H1 (cell line): ENCODE measurements around the gene CCDC148. TPM values are rescaled to one million over a fixed set of nuclear protein-coding genes. Genes with fewer than 3 reads are reported as not detected.

Experiments
- CTCF ChIA-PET: fragments of 300-600 bp; sonication (Branson Sonifier 250); formaldehyde crosslinking; loops from one replicate; lab custom pipeline; 2021; ENCODE audit not compliant: partially characterized antibody; lab: Charles Lee
- POLR2A ChIA-PET: fragments of 300-600 bp; sonication (Branson Sonifier 250); formaldehyde crosslinking; loops from one replicate; lab custom pipeline; 2021; ENCODE audit warnings: inconsistent platforms; ENCODE audit not compliant: partially characterized antibody; lab: Charles Lee
- DNase-seq, 2 experiments: peaks; one replicate each; pipeline versions ENCODE4 v3.0.0 to v3.0.0-alpha.2; 2010 to 2022; ENCODE audit warnings: low spot score in 2 of 2, low read depth in 1 of 2, mixed read lengths in 1 of 2
- FAIRE-seq: peaks from 2 replicates; lab custom pipeline; 2011; peaks lifted over from hg19 to GRCh38; lab: Jason Lieb, UNC
- H2AFZ ChIP-seq: 2 replicates; pipeline ENCODE4 v1.8.1; 2012; ENCODE audit warnings: low read length, inconsistent platforms
- H2AK5ac ChIP-seq: 2 replicates; pipeline ENCODE4 v1.6.1; 2013; ENCODE audit warnings: low read depth, low read length
- H2BK120ac ChIP-seq: replicated peaks from 2 replicates; pipeline ENCODE3; 2013; ENCODE audit warnings: low read depth, low read length, inconsistent platforms
- H2BK12ac ChIP-seq: 2 replicates; pipeline ENCODE4 v1.6.1; 2013; ENCODE audit warnings: low read depth, low read length
- H2BK15ac ChIP-seq: 2 replicates; pipeline ENCODE4 v1.6.1; 2013; ENCODE audit warnings: low read length
- H2BK20ac ChIP-seq: 2 replicates; pipeline ENCODE4 v1.6.1; 2013; ENCODE audit warnings: low read length
- H2BK5ac ChIP-seq: 2 replicates; pipeline ENCODE4 v1.6.1; 2013; ENCODE audit warnings: low read depth, low read length
- H3K14ac ChIP-seq: 2 replicates; pipeline ENCODE4 v1.6.1; 2013; ENCODE audit warnings: inconsistent platforms; ENCODE audit not compliant: insufficient read length
- H3K18ac ChIP-seq: 2 replicates; pipeline ENCODE4 v1.6.1; 2013; ENCODE audit warnings: low read length; ENCODE audit errors: extremely low read depth
- H3K23ac ChIP-seq: 2 replicates; pipeline ENCODE4 v1.6.1; 2013; ENCODE audit warnings: inconsistent platforms; ENCODE audit not compliant: insufficient read length
- H3K23me2 ChIP-seq: 2 replicates; pipeline ENCODE4 v1.6.1; 2013; ENCODE audit warnings: low read depth, low read length
- H3K27ac ChIP-seq: 2 replicates; pipeline ENCODE4 v1.6.1; 2011; ENCODE audit warnings: low read depth, low read length, inconsistent platforms
- H3K27me3 ChIP-seq, 4 experiments: replicated peaks in 1 of 4; 1 replicate in 1 of 4; 2 replicates in 3 of 4; pipeline versions ENCODE4 v1.6.1 to v1.8.1; 2011 to 2013; ENCODE audit warnings: low read length in 3 of 4, mild to moderate bottlenecking in 3 of 4, inconsistent platforms in 2 of 4, mixed read lengths in 2 of 4, moderate library complexity in 1 of 4; ENCODE audit not compliant: control insufficient read depth in 3 of 4, insufficient read depth in 3 of 4; ENCODE audit errors: extremely low read depth in 1 of 4
- H3K36me3 ChIP-seq, 4 experiments: 2 replicates each; pipeline versions ENCODE4 v1.6.1 to v1.8.1; 2011 to 2013; ENCODE audit warnings: mild to moderate bottlenecking in 4 of 4, low read length in 3 of 4, moderate library complexity in 2 of 4, control low read depth in 1 of 4, inconsistent platforms in 1 of 4; ENCODE audit not compliant: insufficient read depth in 4 of 4, control insufficient read depth in 2 of 4
- H3K4ac ChIP-seq: replicated peaks from 2 replicates; pipeline ENCODE3; 2013; ENCODE audit warnings: low read length, low read depth, mixed read lengths, inconsistent platforms; ENCODE audit not compliant: insufficient read length
- H3K4me1 ChIP-seq, 4 experiments: replicated peaks in 1 of 4; 1 replicate in 1 of 4; 2 replicates in 3 of 4; pipeline versions ENCODE4 v1.6.1 to v1.8.1; 2011 to 2013; ENCODE audit warnings: low read length in 3 of 4, inconsistent platforms in 2 of 4, mixed read lengths in 1 of 4; ENCODE audit not compliant: insufficient read depth in 4 of 4, control insufficient read depth in 3 of 4
- H3K4me2 ChIP-seq, 2 experiments: 2 replicates each; pipeline versions ENCODE4 v1.6.1 to v1.8.1; 2011 to 2013; ENCODE audit warnings: low read depth in 2 of 2, low read length in 2 of 2, control low read depth in 1 of 2, inconsistent platforms in 1 of 2, mild to moderate bottlenecking in 1 of 2; ENCODE audit not compliant: insufficient read depth in 1 of 2
- H3K4me3 ChIP-seq, 4 experiments: fragments of 200-600, 300-600 bp in 1 of 4; sonication (generic), shearing (Covaris generic), sonication (Bioruptor Twin) in 1 of 4; 2 replicates each; pipeline versions ENCODE4 v1.5.1 to v1.8.1; 2011 to 2016; ENCODE audit warnings: low read length in 4 of 4, low read depth in 3 of 4, control low read depth in 2 of 4, inconsistent platforms in 2 of 4, mild to moderate bottlenecking in 2 of 4, mixed read lengths in 1 of 4, moderate library complexity in 1 of 4; ENCODE audit not compliant: insufficient read depth in 2 of 4; ENCODE audit errors: extremely low read depth in 1 of 4
- H3K56ac ChIP-seq: replicated peaks from 2 replicates; pipeline ENCODE3; 2013; ENCODE audit warnings: low read depth, mild to moderate bottlenecking, mixed read lengths, low read length, inconsistent platforms; ENCODE audit not compliant: insufficient read length
- H3K79me1 ChIP-seq: 2 replicates; pipeline ENCODE4 v1.6.1; 2013; ENCODE audit warnings: low read depth, low read length, control low read depth
- H3K79me2 ChIP-seq, 2 experiments: 2 replicates each; pipeline versions ENCODE4 v1.6.1 to v1.8.1; 2012 to 2013; ENCODE audit warnings: low read length in 2 of 2, mild to moderate bottlenecking in 2 of 2, inconsistent platforms in 1 of 2; ENCODE audit not compliant: insufficient read depth in 2 of 2, control insufficient read depth in 1 of 2
- H3K9ac ChIP-seq, 4 experiments: replicated peaks in 1 of 4; 1 replicate in 1 of 4; 2 replicates in 3 of 4; pipeline versions ENCODE4 v1.6.1 to v1.8.1; 2011 to 2013; ENCODE audit warnings: low read depth in 3 of 4, low read length in 3 of 4, control low read depth in 2 of 4, mild to moderate bottlenecking in 2 of 4, moderate library complexity in 2 of 4, inconsistent platforms in 1 of 4; ENCODE audit errors: extremely low read depth in 1 of 4
- H3K9me3 ChIP-seq, 2 experiments: 2 replicates each; pipeline versions ENCODE4 v1.6.1 to v1.8.1; 2012 to 2013; ENCODE audit warnings: mild to moderate bottlenecking in 2 of 2, moderate library complexity in 2 of 2, control low read depth in 1 of 2, inconsistent platforms in 1 of 2, low read depth in 1 of 2, low read length in 1 of 2, mixed read lengths in 1 of 2; ENCODE audit not compliant: insufficient read depth in 2 of 2
- H4K20me1 ChIP-seq, 2 experiments: replicated peaks in 1 of 2; 2 replicates each; pipeline versions ENCODE3 to v1.8.1; 2011 to 2013; ENCODE audit warnings: inconsistent platforms in 2 of 2, low read length in 2 of 2, mild to moderate bottlenecking in 1 of 2; ENCODE audit not compliant: insufficient read depth in 2 of 2, control insufficient read depth in 1 of 2
- H4K5ac ChIP-seq: 2 replicates; pipeline ENCODE4 v1.6.1; 2013; ENCODE audit warnings: low read length, low read depth, mixed read lengths, inconsistent platforms; ENCODE audit not compliant: insufficient read length
- H4K8ac ChIP-seq: 2 replicates; pipeline ENCODE4 v1.8.0; 2013; ENCODE audit warnings: mild to moderate bottlenecking, moderate library complexity, low read length, inconsistent platforms; ENCODE audit not compliant: insufficient read depth; ENCODE audit errors: extremely low read depth
- H4K91ac ChIP-seq: replicated peaks from 2 replicates; pipeline ENCODE3; 2013; ENCODE audit warnings: low read length, mixed read lengths, inconsistent platforms; ENCODE audit not compliant: insufficient read length
- CEBPB ChIP-seq: IDR thresholded peaks from 2 replicates; pipeline ENCODE4 v1.6.1; 2012; ENCODE audit warnings: low read depth, low read length
- E2F6 ChIP-seq: IDR thresholded peaks from 2 replicates; pipeline ENCODE4 v1.6.1; 2012; ENCODE audit warnings: inconsistent platforms
- WGBS, 2 experiments: shearing (Covaris generic) in 1 of 2; methylation state at CpG; one replicate each; pipeline versions ENCODE4 v1.1.6 to v1.1.7; 2013 to 2015; ENCODE audit warnings: low lambda C conversion rate in 2 of 2, mixed read lengths in 2 of 2, inconsistent platforms in 1 of 2, low coverage in 1 of 2, missing lambda C conversion rate in 1 of 2; ENCODE audit not compliant: insufficient replicate concordance in 2 of 2, insufficient coverage in 1 of 2, insufficient read length in 1 of 2; ENCODE audit errors: extremely low coverage in 1 of 2, missing lambda C conversion rate in 1 of 2; 5-methylcytosine and 5-hydroxymethylcytosine counted together
- polyA plus RNA-seq, 7 experiments: library from polyadenylated mRNA; depleted of rRNA in 3 of 7; stranded (reverse) in 5 of 7; unstranded in 2 of 7; fragments of >200 nt in 5 of 7; fragments of 200-250 nt in 2 of 7; gene quantifications; 1 replicate in 5 of 7; 2 replicates in 1 of 7; 4 replicates in 1 of 7; pipeline versions ENCODE4 v1.2.1 to v1.2.3, GENCODE V29; 2011 to 2013; ENCODE audit warnings: missing spikeins in 2 of 7, mixed read lengths in 2 of 7
- total RNA-seq: library from RNA; stranded (reverse); fragmentation: NEBNext Ultra II Directional; extraction: Animal tissue kit (Norgen Biotek cat#: 25700); gene quantifications from 2 replicates; pipeline ENCODE4 v1.2.1, GENCODE V29; 2021

The CCDC148 gene
- total and polyA plus RNA-seq, 2 of the 8 experiments (the other 6 are each of a cell fraction or from before 2014, with no cell fraction given), result 0.45 to 1.3 TPM

- no peak overlapping the region for H4K8ac ChIP-seq
- CTCF ChIA-PET, result interaction anchor here (0.7 kb wide), 1 partner anchor 132 kb away, joined by 3 read pairs; no protein-coding TSS in a partner anchor
- H2BK15ac ChIP-seq, result no peak overlapping the region
- no peak overlapping the region for H2BK20ac ChIP-seq
- H2AFZ ChIP-seq, result peak overlapping the region; percentile 28; the same call in 1 of the 2 replicates
- H3K79me1 ChIP-seq, result no peaks in the 10 kb centered on the region
- H3K4ac ChIP-seq, result no peak overlapping the region
- no peak overlapping the region for H3K18ac ChIP-seq
- no peak for DNase-seq
- no peaks in the 10 kb centered on the region for H4K20me1 ChIP-seq
- peak overlapping the region; percentile 50 for H2BK12ac ChIP-seq
- H3K9ac ChIP-seq, result no peak overlapping the region
- no peak overlapping the region for H2AK5ac ChIP-seq
- TF ChIP-seq CEBPB (peak; percentile 83), E2F6 (no peak)
- TF ChIP-seq, all 59 proteins: peak for 1
- no peak overlapping the region for H3K23ac ChIP-seq
- H4K91ac ChIP-seq, result no peak overlapping the region
- no peak overlapping the region for H3K4me3 ChIP-seq
- H3K79me2 ChIP-seq, result no peaks in the 10 kb centered on the region
- no peak overlapping the region for H2BK5ac ChIP-seq
- H2BK120ac ChIP-seq, result no peak overlapping the region
- no peaks in the 10 kb centered on the region for H3K27me3 ChIP-seq
- 80% methylated on average over 2 of the region's 2 CpGs; no CpG with 5 or more reads in 1 of the 2 experiments for WGBS, 2 experiments
- H3K56ac ChIP-seq, result no peak overlapping the region
- no peak overlapping the region for H3K27ac ChIP-seq
- POLR2A ChIA-PET, result interaction anchor here (1.1 kb wide), 1 partner anchor 11 kb away, joined by 3 read pairs; no protein-coding TSS in a partner anchor
- H3K4me2 ChIP-seq, result no peak overlapping the region
- peaks cover 0 to 5% of the 10 kb centered on the region in 2 experiments; a peak in 2 of 4 replicates for H3K9me3 ChIP-seq
- peaks cover 0 to 4% (median 2%) of the 10 kb centered on the region in 4 experiments; a peak in 2 of 7 replicates for H3K4me1 ChIP-seq
- FAIRE-seq, result peak; percentile 36
- no peaks in the 10 kb centered on the region for H3K23me2 ChIP-seq
- no peak overlapping the region for H4K5ac ChIP-seq
- no peak overlapping the region for H3K14ac ChIP-seq
- H3K36me3 ChIP-seq, result no peaks in the 10 kb centered on the region
Measured at GRCh38 chr2:158317642-158318041, 138.9 kb downstream of the CCDC148 start.
